NCI-H526 (cell line): Measurements from ENCODE around the gene CHRNB2.

ENCODE experiments used
- DNase-seq, 2 experiments: peaks; one replicate each; lab custom pipeline; 2025; lab: John Stamatoyannopoulos, UW

CHRNB2 gene

GRCh38 chr1:154609398-154610380, 42.1 kb downstream of the CHRNB2 start:
- DNase-seq: peak; percentile 76 to 85

- DNase-seq: no peak
Observed at GRCh38 chr1:154611150-154611862, 43.7 kb downstream of the CHRNB2 start.

GRCh38 chr1:154614247-154614646, 46.7 kb downstream of the CHRNB2 start:
- no peak for DNase-seq

DNA sequence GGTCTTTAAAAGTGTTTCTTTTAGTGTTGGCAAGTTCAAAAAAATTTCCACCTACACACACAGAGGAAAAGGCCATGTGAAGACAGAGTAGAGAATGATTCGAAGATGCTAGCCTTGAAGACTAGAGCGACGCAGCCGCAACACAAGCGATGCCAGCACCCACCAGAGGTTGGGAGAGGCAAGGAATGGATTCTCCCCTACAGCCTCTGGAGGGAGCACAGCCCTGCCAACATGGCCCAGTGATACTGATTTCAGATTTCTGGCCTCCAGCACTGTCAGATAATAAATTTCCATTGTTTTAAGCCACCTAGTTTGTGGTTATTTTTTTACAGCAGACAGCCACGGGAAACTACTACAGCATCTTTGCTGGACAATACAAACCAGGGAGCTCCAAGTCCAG, 47.3 kb downstream of the CHRNB2 start:
- DNase-seq: no peak

DNA sequence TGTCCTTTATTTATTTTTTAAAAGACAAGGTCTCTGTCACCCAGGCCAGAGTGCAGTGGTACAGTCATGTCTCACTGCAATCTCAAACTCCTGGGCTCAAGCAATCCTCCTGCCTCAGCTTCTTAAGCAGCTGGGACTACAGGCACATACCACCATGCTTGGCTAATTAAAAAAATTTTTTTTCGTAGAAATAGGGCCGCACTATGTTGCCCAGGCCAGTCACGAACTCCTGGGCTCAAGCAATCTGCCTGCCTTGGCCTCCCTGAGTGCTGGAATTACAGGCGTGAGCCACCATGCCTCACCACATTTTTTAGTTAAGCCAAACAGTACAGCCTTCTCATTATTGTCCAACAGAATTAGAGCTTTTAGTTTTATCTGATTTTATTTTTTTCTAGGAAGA, 47.8 kb downstream of the CHRNB2 start:
- no peak for DNase-seq

DNA sequence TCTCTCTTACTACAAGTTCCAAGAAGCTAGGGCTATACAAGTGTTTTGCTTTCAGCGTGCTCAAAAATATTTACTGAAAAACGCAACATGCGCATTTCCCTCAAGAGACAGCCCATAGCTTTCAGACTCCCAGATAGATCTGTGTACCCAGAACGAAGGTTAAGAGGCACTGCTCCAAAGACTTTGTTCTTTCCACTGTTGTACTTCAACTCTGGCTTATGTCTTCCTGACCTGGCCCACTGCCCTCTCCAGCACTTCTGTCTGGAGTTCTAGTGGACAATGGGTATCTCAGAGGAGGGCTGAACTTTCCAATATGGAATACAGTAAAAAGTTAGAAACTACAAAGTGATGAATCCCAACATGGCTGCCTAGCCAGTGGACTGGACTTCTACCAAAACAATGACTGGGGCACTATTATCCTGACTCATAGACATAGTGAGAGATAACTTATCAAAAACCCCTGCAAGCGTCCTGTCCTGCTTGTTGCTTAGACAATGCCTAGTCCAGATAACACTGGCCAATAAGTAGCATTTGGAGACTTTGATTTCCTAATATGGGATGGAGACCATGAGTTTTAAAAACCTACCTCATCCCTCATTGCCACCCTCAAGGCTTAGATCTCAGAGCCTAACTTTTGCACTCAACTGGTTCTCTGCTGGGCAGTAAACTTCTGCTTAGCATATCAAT, 49.2 kb downstream of the CHRNB2 start:
- no peak for DNase-seq

GRCh38 chr1:154619181-154619948, 51.8 kb downstream of the CHRNB2 start:
- DNase-seq: no peak

DNA sequence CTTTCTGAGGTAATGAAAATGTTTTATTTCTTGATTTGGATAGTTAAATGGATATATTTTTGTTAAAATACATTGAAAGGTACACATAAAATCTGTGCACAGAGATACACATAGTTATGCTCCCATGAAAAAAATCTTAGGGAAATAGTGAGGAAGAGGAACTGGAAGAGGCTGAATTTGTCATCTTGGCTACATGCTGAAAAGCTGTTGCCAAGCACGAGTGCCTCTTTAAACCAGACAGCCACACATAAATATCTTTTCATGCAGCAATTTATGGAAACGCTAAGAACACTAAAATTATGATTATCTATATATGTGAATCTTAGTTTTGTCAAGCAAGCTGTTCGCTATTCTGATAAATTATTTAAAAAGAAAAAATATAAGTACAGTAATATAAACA, 53.2 kb downstream of the CHRNB2 start:
- DNase-seq: no peak

GRCh38 chr1:154621875-154622274, 54.3 kb downstream of the CHRNB2 start:
- no peak for DNase-seq

GRCh38 chr1:154622503-154623039, 55.0 kb downstream of the CHRNB2 start:
- no peak for DNase-seq

DNA sequence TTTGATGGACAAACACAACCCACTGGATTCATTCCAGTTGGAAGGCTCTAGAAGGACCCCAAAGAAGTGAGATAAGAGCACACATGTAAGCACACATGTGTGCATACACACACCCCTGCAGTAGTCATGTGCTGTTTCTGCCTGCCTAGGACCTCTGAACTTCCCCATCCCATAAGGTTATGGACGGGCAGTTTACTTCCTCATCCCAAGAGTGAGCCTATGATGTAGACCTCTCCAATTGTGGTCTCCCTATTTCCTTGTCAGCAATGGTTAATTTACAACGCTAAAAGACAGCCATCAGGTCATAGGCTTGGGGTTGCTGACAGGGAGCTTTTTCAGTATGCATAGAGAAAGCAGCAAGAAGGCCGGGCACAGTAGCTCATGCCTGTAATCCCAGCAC, 55.8 kb downstream of the CHRNB2 start:
- no peak for DNase-seq

GRCh38 chr1:154624746-154625643, 57.4 kb downstream of the CHRNB2 start:
- DNase-seq: no peak

GRCh38 chr1:154626456-154627256, 59.1 kb downstream of the CHRNB2 start:
- DNase-seq: peak; percentile 63 to 70

DNA sequence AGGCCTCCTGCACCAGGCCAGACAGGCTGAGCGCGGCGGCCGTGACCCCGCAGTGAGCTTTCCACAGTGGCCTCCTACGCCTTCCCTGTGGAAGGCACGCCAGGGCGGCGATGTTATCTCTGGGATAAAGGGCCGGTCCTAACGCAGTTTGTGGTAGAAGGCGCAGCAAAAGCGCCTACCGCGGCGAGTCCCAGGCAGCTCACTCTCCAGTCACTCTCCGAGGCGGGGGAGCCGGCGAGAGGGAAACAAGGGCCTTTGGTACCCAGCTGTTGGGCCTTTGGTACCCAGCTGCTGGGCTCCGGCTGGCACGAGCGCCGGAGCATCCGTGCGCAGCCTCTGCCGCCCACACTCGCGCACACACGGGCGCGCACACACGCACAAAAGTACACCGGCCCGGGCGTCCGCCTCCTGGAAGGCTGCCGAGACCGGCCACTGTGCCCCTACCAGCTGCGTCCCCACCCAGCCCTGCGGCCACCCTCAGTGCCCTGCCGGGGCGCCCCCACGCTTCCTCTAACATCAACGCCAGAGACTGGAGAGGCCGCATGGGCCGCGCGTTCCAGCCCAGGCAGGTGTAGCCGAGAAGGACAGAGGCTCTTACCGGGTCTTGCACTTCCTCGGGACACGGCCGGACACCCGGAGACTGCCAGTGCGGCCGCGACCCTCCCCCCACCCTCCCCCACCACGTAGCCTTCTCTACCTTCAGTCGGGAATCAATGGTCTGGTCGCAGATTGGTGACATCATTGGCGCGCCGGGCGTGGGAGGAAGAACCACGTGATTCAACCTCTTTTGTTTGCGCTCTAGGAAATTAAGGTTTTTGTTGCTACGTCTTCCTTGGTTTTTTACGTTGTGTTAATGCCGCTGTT, 59.9 kb downstream of the CHRNB2 start:
- DNase-seq: peak; percentile 96 to 99

DNA sequence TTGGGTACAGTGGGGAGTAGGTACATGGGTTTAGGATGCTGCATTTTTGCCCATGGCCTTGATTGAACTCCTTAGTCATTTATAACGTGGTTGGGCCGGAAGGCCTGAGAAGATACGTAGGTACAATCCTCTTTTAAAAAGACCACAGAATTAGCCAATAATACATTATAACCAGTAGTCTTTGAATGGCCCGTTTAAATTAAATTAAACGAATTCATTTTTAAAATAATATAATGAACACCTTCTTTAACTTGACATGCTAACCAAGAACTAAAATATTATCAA, 60.5 kb downstream of the CHRNB2 start:
- DNase-seq: no peak

DNA sequence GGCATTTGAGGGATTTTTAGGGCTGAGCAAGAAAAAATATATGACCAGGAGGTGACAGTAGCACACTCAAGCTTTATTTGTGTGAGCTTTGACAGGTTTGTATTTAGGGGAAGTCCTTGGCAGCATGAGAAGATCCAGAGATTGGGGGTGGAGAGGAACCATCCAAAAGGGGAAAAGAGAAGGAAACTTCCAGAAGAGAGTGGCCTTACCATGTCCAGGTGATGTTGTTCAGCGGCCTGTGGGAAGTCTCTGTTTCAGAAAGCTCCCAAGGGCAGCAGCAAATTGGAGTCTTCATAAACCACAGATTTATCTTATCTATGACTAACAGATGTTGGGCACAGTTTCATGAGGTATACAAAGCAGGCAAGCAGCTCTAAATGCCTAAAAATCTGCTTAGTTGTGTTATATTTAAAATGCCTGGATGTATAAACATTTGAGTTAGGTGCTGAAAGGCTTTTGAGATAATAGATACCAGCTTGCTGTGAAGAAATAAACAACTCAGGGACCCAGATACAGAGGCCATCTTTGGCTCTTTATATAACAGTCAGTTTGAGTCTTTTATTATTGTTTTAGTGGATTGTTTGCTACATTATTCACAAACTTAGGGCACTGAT, 61.6 kb downstream of the CHRNB2 start:
- no peak for DNase-seq
